ENCODE data around the gene CETN2. TPM values are rescaled to one million over a fixed set of nuclear protein-coding genes. Genes with fewer than 3 reads are reported as not detected.

Gene CETN2
- total RNA-seq, 2 donors from 2014 or later: 44.1 to 54.3 TPM

GRCh38 chrX:152822383-152823086, 8.0 kb downstream of the CETN2 start:
- H3K27me3 Mint-ChIP-seq (ENCODE audit: insufficient read depth): peaks cover 1% of the 10 kb centered on the region
- Histone ChIP-seq H3K27me3 (ENCODE audit: control insufficient read depth, insufficient read depth, low read length, poor library complexity, severe bottlenecking) (peaks cover 22% of the 10 kb centered on the region), H3K36me3 (ENCODE audit: control insufficient read depth, insufficient read depth, low read length) (peaks cover 7% of the 10 kb centered on the region), H3K4me1 (ENCODE audit: control insufficient read depth, insufficient read depth, low read length) (no peaks in the 10 kb centered on the region), H3K4me3 (ENCODE audit: low read length) (no peak overlapping the region), H3K9ac (ENCODE audit: extremely low read depth, low read length, poor library complexity, severe bottlenecking) (no peak overlapping the region), H3K9me3 (ENCODE audit: control insufficient read depth, low read length) (no peaks in the 10 kb centered on the region), H3K27ac (ENCODE audit: low read depth, low read length) (no peak overlapping the region)
- 75 to 100% methylated on average over 2 to 6 of the region's 6 CpGs for WGBS, 2 experiments (ENCODE audit: insufficient coverage in 1 of 2, insufficient read length in 1 of 2)
- no peak overlapping the region for H3K4me3 Mint-ChIP-seq
- DNase-seq: no peak
- peaks cover 40% of the 10 kb centered on the region for H3K9me3 Mint-ChIP-seq
- no peak for TF ChIP-seq CTCF (conservative IDR thresholded peaks at IDR 0.05)
- no peak overlapping the region for H3K27ac Mint-ChIP-seq
- H3K36me3 Mint-ChIP-seq (ENCODE audit: low read depth): peaks cover 3% of the 10 kb centered on the region
- no peaks in the 10 kb centered on the region for H3K4me1 Mint-ChIP-seq

- Mint-ChIP-seq H3K4me1 (no peaks in the 10 kb centered on the region), H3K36me3 (ENCODE audit: low read depth) (no peaks in the 10 kb centered on the region), H3K9me3 (peaks cover 33% of the 10 kb centered on the region), H3K4me3 (no peak overlapping the region), H3K27ac (no peak overlapping the region), H3K27me3 (ENCODE audit: insufficient read depth) (peaks cover 1% of the 10 kb centered on the region)
- no peaks in the 10 kb centered on the region for H3K36me3 ChIP-seq (ENCODE audit: control insufficient read depth, insufficient read depth, low read length)
- no peaks in the 10 kb centered on the region for H3K4me1 ChIP-seq (ENCODE audit: control insufficient read depth, insufficient read depth, low read length)
- no peak overlapping the region for H3K27ac ChIP-seq (ENCODE audit: low read depth, low read length)
- 20 to 58% methylated on average over 1 to 3 of the region's 3 CpGs for WGBS, 2 experiments (ENCODE audit: insufficient coverage in 1 of 2, insufficient read length in 1 of 2)
- TF ChIP-seq CTCF (conservative IDR thresholded peaks at IDR 0.05): peak; percentile 77
- peak; percentile 86 for DNase-seq
- H3K27me3 ChIP-seq (ENCODE audit: control insufficient read depth, insufficient read depth, low read length, poor library complexity, severe bottlenecking): peaks cover 22% of the 10 kb centered on the region
- no peak overlapping the region for H3K4me3 ChIP-seq (ENCODE audit: low read length)
- H3K9ac ChIP-seq (ENCODE audit: extremely low read depth, low read length, poor library complexity, severe bottlenecking): no peak overlapping the region
- no peaks in the 10 kb centered on the region for H3K9me3 ChIP-seq (ENCODE audit: control insufficient read depth, low read length)
Measured at GRCh38 chrX:152821145-152821765, 9.3 kb downstream of the CETN2 start.

- peaks cover 26% of the 10 kb centered on the region for H3K9me3 Mint-ChIP-seq
Measured at GRCh38 chrX:152819732-152820131, 10.8 kb downstream of the CETN2 start.

More at GRCh38 chrX:152819732-152820131, 10.8 kb downstream of the CETN2 start:
- Histone ChIP-seq H3K9me3 (ENCODE audit: control insufficient read depth, low read length) (no peaks in the 10 kb centered on the region), H3K27me3 (ENCODE audit: control insufficient read depth, insufficient read depth, low read length, poor library complexity, severe bottlenecking) (peaks cover 21% of the 10 kb centered on the region), H3K36me3 (ENCODE audit: control insufficient read depth, insufficient read depth, low read length) (no peaks in the 10 kb centered on the region), H3K9ac (ENCODE audit: extremely low read depth, low read length, poor library complexity, severe bottlenecking) (no peak overlapping the region), H3K27ac (ENCODE audit: low read depth, low read length) (no peak overlapping the region), H3K4me1 (ENCODE audit: control insufficient read depth, insufficient read depth, low read length) (no peaks in the 10 kb centered on the region), H3K4me3 (ENCODE audit: low read length) (no peak overlapping the region)
- 95% methylated on average over 7 of the region's 7 CpGs; no CpG with 5 or more reads in 1 of the 2 experiments for WGBS, 2 experiments (ENCODE audit: insufficient coverage in 1 of 2, insufficient read length in 1 of 2)
- Mint-ChIP-seq H3K4me1 (no peaks in the 10 kb centered on the region), H3K36me3 (ENCODE audit: low read depth) (no peaks in the 10 kb centered on the region), H3K4me3 (no peak overlapping the region), H3K27me3 (ENCODE audit: insufficient read depth) (no peaks in the 10 kb centered on the region), H3K27ac (no peak overlapping the region)
- no peak for TF ChIP-seq CTCF (conservative IDR thresholded peaks at IDR 0.05)
- no peak for DNase-seq
